ENCODE results near the gene NKTR.

NKTR gene

GRCh38 chr3:42602961-42603360, 2.5 kb downstream of the NKTR start:
- no peak for DNase-seq
- in situ Hi-C loops (cut with HindIII; ENCODE audit: low pct_ligation_motif_present, low sequenced_read_pairs), result no loop called here
- TF ChIP-seq CTCF (IDR thresholded peaks at IDR 0.05; ENCODE audit: low read depth, low read length, missing control alignments), result no peak
- Histone ChIP-seq H3K36me3 (replicated peaks) (no peaks in the 10 kb centered on the region), H3K27ac (no peak overlapping the region), H3K4me3 (ENCODE audit: low read depth, low read length) (no peak overlapping the region), H3K27me3 (replicated peaks) (no peaks in the 10 kb centered on the region)

GRCh38 chr3:42605546-42606173, 5.2 kb downstream of the NKTR start:
- Histone ChIP-seq H3K27me3 (replicated peaks) (no peaks in the 10 kb centered on the region), H3K27ac (no peak overlapping the region), H3K36me3 (replicated peaks) (peaks cover 10% of the 10 kb centered on the region), H3K4me3 (ENCODE audit: low read depth, low read length) (no peak overlapping the region)
- DNase-seq, result no peak
- in situ Hi-C loops (cut with HindIII; ENCODE audit: low pct_ligation_motif_present, low sequenced_read_pairs), result no loop called here
- TF ChIP-seq CTCF (IDR thresholded peaks at IDR 0.05; ENCODE audit: low read depth, low read length, missing control alignments), result no peak

DNA sequence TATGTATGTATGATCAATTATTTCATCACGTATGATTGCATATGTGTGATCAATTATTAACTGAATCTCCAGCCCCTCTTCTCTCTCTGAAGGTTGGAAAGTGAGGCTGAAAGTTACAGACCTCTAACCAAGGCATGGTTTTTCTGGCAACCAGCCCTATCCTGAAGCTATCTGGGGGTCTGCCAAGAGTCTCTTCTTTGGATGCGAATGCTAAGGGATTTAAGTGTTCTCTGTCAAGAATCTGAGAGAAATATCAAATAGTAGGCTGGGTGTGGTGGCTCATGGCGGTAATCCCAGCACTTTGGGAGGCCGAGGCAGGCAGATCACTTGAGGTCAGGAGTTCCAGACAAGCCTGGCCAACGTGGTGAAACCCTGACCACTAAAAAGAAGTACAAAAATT, 8.1 kb downstream of the NKTR start:
- no peaks in the 10 kb centered on the region for H3K27me3 ChIP-seq (replicated peaks)
- no peak for DNase-seq
- in situ Hi-C loops (cut with HindIII; ENCODE audit: low pct_ligation_motif_present, low sequenced_read_pairs), result no loop called here
- TF ChIP-seq CTCF (IDR thresholded peaks at IDR 0.05; ENCODE audit: low read depth, low read length, missing control alignments), result no peak
- H3K27ac ChIP-seq, result no peak overlapping the region
- H3K36me3 ChIP-seq (replicated peaks), result peaks cover 12% of the 10 kb centered on the region
- no peak overlapping the region for H3K4me3 ChIP-seq (ENCODE audit: low read depth, low read length)

DNA sequence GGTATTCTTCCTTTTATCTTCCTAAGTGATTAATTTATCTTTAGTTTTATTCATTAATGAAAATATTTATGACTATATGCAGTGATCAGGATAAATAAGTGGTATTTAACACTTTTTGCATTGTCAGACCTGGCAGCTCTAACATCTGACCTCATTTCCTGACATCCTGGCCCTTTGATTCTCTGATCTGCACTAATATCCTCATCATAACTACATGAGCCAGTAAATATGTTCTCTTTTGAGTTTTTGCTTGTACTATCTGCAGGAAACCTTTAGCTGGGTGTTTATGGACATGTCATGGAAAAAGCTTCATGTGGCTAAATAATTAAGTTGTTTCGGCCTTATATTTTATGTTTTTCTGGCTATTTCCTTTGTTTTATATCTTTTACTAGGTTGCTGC, 10.5 kb downstream of the NKTR start:
- Histone ChIP-seq H3K27ac (no peak overlapping the region), H3K36me3 (replicated peaks) (peaks cover 12% of the 10 kb centered on the region), H3K4me3 (ENCODE audit: low read depth, low read length) (no peak overlapping the region), H3K27me3 (replicated peaks) (no peaks in the 10 kb centered on the region)
- in situ Hi-C loops (cut with HindIII; ENCODE audit: low pct_ligation_motif_present, low sequenced_read_pairs), result no loop called here
- no peak for TF ChIP-seq CTCF (IDR thresholded peaks at IDR 0.05; ENCODE audit: low read depth, low read length, missing control alignments)
- DNase-seq, result no peak

DNA sequence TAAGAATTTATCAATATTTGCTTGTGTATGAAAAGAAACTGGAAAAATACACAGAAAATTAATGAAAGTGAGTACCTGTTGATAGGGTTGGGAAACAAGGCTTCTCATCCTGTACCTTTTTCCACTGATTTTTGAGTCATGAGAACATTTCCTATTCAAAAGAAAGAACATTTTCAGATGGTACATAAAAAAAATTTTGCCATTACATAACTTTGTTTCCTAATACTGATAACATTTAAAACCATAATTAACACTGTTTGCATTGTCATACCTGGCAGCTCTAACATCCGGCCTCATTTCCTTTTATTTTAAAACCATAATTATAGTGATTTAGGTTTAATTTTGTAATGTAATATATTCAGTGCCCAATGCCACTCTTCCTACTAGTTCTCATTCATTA, 11.7 kb downstream of the NKTR start:
- TF ChIP-seq CTCF (IDR thresholded peaks at IDR 0.05; ENCODE audit: low read depth, low read length, missing control alignments), result no peak
- in situ Hi-C loops (cut with HindIII; ENCODE audit: low pct_ligation_motif_present, low sequenced_read_pairs), result no loop called here
- no peak overlapping the region for H3K27ac ChIP-seq
- H3K27me3 ChIP-seq (replicated peaks), result no peaks in the 10 kb centered on the region
- H3K4me3 ChIP-seq (ENCODE audit: low read depth, low read length), result no peak overlapping the region
- no peak for DNase-seq
- peaks cover 12% of the 10 kb centered on the region for H3K36me3 ChIP-seq (replicated peaks)

GRCh38 chr3:42612928-42613327, 12.4 kb downstream of the NKTR start:
- DNase-seq, result no peak
- Histone ChIP-seq H3K27me3 (replicated peaks) (no peaks in the 10 kb centered on the region), H3K4me3 (ENCODE audit: low read depth, low read length) (no peak overlapping the region), H3K36me3 (replicated peaks) (peaks cover 12% of the 10 kb centered on the region), H3K27ac (no peak overlapping the region)
- in situ Hi-C loops (cut with HindIII; ENCODE audit: low pct_ligation_motif_present, low sequenced_read_pairs), result no loop called here
- TF ChIP-seq CTCF (IDR thresholded peaks at IDR 0.05; ENCODE audit: low read depth, low read length, missing control alignments), result no peak
